ENCODE results near the gene KAT2B.

KAT2B gene

DNA sequence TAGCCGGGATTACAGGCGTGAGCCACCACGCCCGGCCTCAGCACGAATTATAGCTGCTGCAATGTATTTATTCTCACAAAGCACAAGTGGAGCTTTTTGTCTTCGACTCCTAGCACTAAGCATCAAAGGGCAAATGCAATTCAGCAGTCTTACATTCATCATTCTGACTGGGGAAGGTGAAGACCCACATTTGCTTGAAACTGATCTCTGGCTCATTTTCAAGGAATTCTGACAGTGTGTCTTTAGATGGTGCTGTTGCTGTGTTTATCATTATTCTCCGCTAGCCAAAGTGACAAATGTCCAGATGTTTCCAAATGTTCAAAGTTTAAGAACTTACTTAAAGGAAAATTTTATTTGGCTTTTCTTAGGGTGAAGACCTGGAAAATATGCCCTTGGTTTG is 89.9 kb downstream of the KAT2B start:
- no peaks in the 10 kb centered on the region for H3K9me3 ChIP-seq (ENCODE audit: control insufficient read depth, low read length)
- H3K36me3 ChIP-seq (ENCODE audit: control insufficient read depth in 1 of 2, insufficient read depth in 2 of 2, low read depth in 1 of 2, low read length in 2 of 2) = peaks cover 4 to 5% of the 10 kb centered on the region in 2 experiments
- 86% methylated on average over 7 of the region's 7 CpGs for WGBS
- H3K4me1 ChIP-seq (ENCODE audit: control insufficient read depth, insufficient read depth, low read depth, low read length) = no peaks in the 10 kb centered on the region
- H4K8ac ChIP-seq (ENCODE audit: low read length) = no peak overlapping the region
- no peak for DNase-seq
- no peak overlapping the region for H2BK15ac ChIP-seq (ENCODE audit: low read depth, poor library complexity, severe bottlenecking)
- no peak overlapping the region for H2BK12ac ChIP-seq (ENCODE audit: low read length in 2 of 2)
- no peak overlapping the region for H3K9ac ChIP-seq (ENCODE audit: low read length)
- no peaks in the 10 kb centered on the region for H3K27me3 ChIP-seq (ENCODE audit: control insufficient read depth in 1 of 2, insufficient read depth in 1 of 2, low read length in 2 of 2)
- H2BK120ac ChIP-seq (ENCODE audit: low read depth, low read length) = no peak overlapping the region
- no peak overlapping the region for H3K23ac ChIP-seq (ENCODE audit: low read length in 2 of 2)
- H3K4ac ChIP-seq (ENCODE audit: low read depth in 1 of 2, low read length in 2 of 2) = no peak overlapping the region
- H3K4me3 ChIP-seq (ENCODE audit: insufficient read depth in 1 of 2, low read depth in 1 of 2, low read length in 2 of 2) = no peak overlapping the region
- no peak overlapping the region for H3K27ac ChIP-seq (ENCODE audit: low read length, poor library complexity, severe bottlenecking)
- no peak overlapping the region for H2AFZ ChIP-seq (ENCODE audit: low read depth, low read length)
- H3K14ac ChIP-seq (ENCODE audit: low read length in 2 of 2) = no peak overlapping the region
- H3K18ac ChIP-seq (ENCODE audit: low read depth in 1 of 2, low read length in 2 of 2) = no peak overlapping the region
- H2BK5ac ChIP-seq (ENCODE audit: low read depth, low read length, poor library complexity, severe bottlenecking) = no peak overlapping the region
- no peak overlapping the region for H3K4me2 ChIP-seq (ENCODE audit: low read length, poor library complexity, severe bottlenecking)
- H2AK5ac ChIP-seq (ENCODE audit: low read length, severe bottlenecking) = no peak overlapping the region
- no peak overlapping the region for H4K91ac ChIP-seq (ENCODE audit: low read length)
- H3K79me1 ChIP-seq (replicated peaks; ENCODE audit: low read length, poor library complexity, severe bottlenecking) = no peaks in the 10 kb centered on the region

DNA sequence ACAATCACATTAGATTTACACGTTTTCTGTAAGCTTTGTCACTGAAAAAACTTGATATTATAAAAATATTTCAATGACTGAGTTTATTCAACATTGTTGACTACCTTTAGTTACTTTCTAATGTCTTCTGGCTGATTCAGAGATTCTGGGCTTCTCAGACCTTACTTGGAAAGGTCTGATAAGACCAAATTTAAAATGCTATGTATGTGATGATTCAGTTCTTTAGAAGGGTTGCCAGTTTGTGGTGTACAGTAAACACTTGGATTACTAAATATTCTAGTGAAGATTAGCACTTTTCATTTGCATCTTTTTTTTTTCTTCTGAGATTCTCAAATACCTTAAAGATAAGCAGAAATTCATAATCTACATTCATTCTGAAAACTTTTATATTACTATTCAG is 96.0 kb downstream of the KAT2B start:
- no peak overlapping the region for H3K4me2 ChIP-seq (ENCODE audit: low read length, poor library complexity, severe bottlenecking)
- no peak overlapping the region for H2BK12ac ChIP-seq (ENCODE audit: low read length in 2 of 2)
- H3K4me1 ChIP-seq (ENCODE audit: control insufficient read depth, insufficient read depth, low read depth, low read length) = no peaks in the 10 kb centered on the region
- DNase-seq = no peak
- H3K36me3 ChIP-seq (ENCODE audit: control insufficient read depth in 1 of 2, insufficient read depth in 2 of 2, low read depth in 1 of 2, low read length in 2 of 2) = peaks cover 4 to 7% of the 10 kb centered on the region in 2 experiments
- H2BK120ac ChIP-seq (ENCODE audit: low read depth, low read length) = no peak overlapping the region
- no peak overlapping the region for H3K27ac ChIP-seq (ENCODE audit: low read length, poor library complexity, severe bottlenecking)
- H3K23ac ChIP-seq (ENCODE audit: low read length in 2 of 2) = no peak overlapping the region
- no peaks in the 10 kb centered on the region for H3K9me3 ChIP-seq (ENCODE audit: control insufficient read depth, low read length)
- H3K18ac ChIP-seq (ENCODE audit: low read depth in 1 of 2, low read length in 2 of 2) = no peak overlapping the region
- H3K4me3 ChIP-seq (ENCODE audit: insufficient read depth in 1 of 2, low read depth in 1 of 2, low read length in 2 of 2) = no peak overlapping the region
- no peaks in the 10 kb centered on the region for H3K27me3 ChIP-seq (ENCODE audit: control insufficient read depth in 1 of 2, insufficient read depth in 1 of 2, low read length in 2 of 2)
- H2BK5ac ChIP-seq (ENCODE audit: low read depth, low read length, poor library complexity, severe bottlenecking) = no peak overlapping the region
- H3K4ac ChIP-seq (ENCODE audit: low read depth in 1 of 2, low read length in 2 of 2) = no peak overlapping the region
- WGBS = no CpG with 5 or more reads among the region's 1 CpG
- H4K8ac ChIP-seq (ENCODE audit: low read length) = no peak overlapping the region
- H4K91ac ChIP-seq (ENCODE audit: low read length) = no peak overlapping the region
- H3K9ac ChIP-seq (ENCODE audit: low read length) = no peak overlapping the region
- no peak overlapping the region for H2BK15ac ChIP-seq (ENCODE audit: low read depth, poor library complexity, severe bottlenecking)
- no peak overlapping the region for H2AK5ac ChIP-seq (ENCODE audit: low read length, severe bottlenecking)
- H3K14ac ChIP-seq (ENCODE audit: low read length in 2 of 2) = no peak overlapping the region
- H2AFZ ChIP-seq (ENCODE audit: low read depth, low read length) = no peak overlapping the region
- no peaks in the 10 kb centered on the region for H3K79me1 ChIP-seq (replicated peaks; ENCODE audit: low read length, poor library complexity, severe bottlenecking)

DNA sequence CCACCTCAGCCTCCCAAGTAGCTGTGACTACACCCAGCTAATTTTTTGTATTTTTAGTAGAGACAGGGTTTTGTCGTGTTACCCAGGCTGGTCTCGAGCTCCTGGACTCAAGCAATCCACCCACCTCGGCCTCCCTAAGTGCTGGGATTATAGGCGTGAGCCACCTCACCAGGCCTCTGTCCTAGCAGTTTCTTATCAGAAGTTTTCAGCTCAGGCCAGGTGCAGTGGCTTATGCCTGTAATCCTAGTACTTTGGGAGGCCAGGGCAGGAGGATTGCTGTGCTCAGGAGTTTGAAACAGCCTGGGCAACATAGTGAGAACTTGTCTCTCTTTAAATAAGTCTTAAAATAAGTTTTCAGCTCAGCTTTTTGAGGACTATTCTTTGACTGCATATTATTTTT is 97.4 kb downstream of the KAT2B start:
- 90% methylated on average over 4 of the region's 4 CpGs for WGBS
- no peak overlapping the region for H4K8ac ChIP-seq (ENCODE audit: low read length)

DNA sequence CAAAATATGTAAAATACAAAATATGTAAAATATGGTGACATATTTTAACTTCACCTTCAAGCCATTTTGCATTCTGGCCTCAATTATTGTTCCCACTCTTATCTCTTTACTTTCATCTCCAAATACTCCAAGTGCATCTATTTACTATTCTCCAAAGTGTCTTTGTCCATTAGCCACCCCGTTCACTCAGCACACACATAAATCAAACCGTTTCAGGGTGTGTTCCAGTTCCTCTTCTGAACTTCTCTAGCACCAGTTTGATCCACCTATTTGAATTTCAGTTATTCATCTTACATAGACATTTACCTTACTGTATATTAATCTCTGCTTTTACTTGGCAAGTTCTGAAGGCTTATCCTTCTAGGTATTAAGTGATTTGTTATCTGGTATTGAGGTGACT is 100.6 kb downstream of the KAT2B start:
- WGBS = 48% methylated on average over 2 of the region's 2 CpGs
- no peak overlapping the region for H2BK15ac ChIP-seq (ENCODE audit: low read depth, poor library complexity, severe bottlenecking)

More for the DNA sequence above, 97.4 kb downstream of the KAT2B start:
- peaks cover under 1% of the 10 kb centered on the region for H3K79me1 ChIP-seq (replicated peaks; ENCODE audit: low read length, poor library complexity, severe bottlenecking)
- H2BK120ac ChIP-seq (ENCODE audit: low read depth, low read length) = no peak overlapping the region
- no peak overlapping the region for H3K9ac ChIP-seq (ENCODE audit: low read length)
- H3K4me2 ChIP-seq (ENCODE audit: low read length, poor library complexity, severe bottlenecking) = no peak overlapping the region
- H2AK5ac ChIP-seq (ENCODE audit: low read length, severe bottlenecking) = no peak overlapping the region
- H3K4ac ChIP-seq (ENCODE audit: low read depth in 1 of 2, low read length in 2 of 2) = no peak overlapping the region
- no peak overlapping the region for H4K91ac ChIP-seq (ENCODE audit: low read length)
- DNase-seq = no peak
- no peak overlapping the region for H3K23ac ChIP-seq (ENCODE audit: low read length in 2 of 2)
- no peak overlapping the region for H3K4me3 ChIP-seq (ENCODE audit: insufficient read depth in 1 of 2, low read depth in 1 of 2, low read length in 2 of 2)
- no peaks in the 10 kb centered on the region for H3K4me1 ChIP-seq (ENCODE audit: control insufficient read depth, insufficient read depth, low read depth, low read length)
- H3K36me3 ChIP-seq (ENCODE audit: control insufficient read depth in 1 of 2, insufficient read depth in 2 of 2, low read depth in 1 of 2, low read length in 2 of 2) = peaks cover 4 to 7% of the 10 kb centered on the region in 2 experiments
- H2BK15ac ChIP-seq (ENCODE audit: low read depth, poor library complexity, severe bottlenecking) = no peak overlapping the region
- H3K14ac ChIP-seq (ENCODE audit: low read length in 2 of 2) = no peak overlapping the region
- H2BK5ac ChIP-seq (ENCODE audit: low read depth, low read length, poor library complexity, severe bottlenecking) = no peak overlapping the region
- no peaks in the 10 kb centered on the region for H3K27me3 ChIP-seq (ENCODE audit: control insufficient read depth in 1 of 2, insufficient read depth in 1 of 2, low read length in 2 of 2)
- H2AFZ ChIP-seq (ENCODE audit: low read depth, low read length) = no peak overlapping the region
- no peak overlapping the region for H3K18ac ChIP-seq (ENCODE audit: low read depth in 1 of 2, low read length in 2 of 2)
- no peak overlapping the region for H3K27ac ChIP-seq (ENCODE audit: low read length, poor library complexity, severe bottlenecking)
- no peaks in the 10 kb centered on the region for H3K9me3 ChIP-seq (ENCODE audit: control insufficient read depth, low read length)
- H2BK12ac ChIP-seq (ENCODE audit: low read length in 2 of 2) = no peak overlapping the region

More for the DNA sequence above, 100.6 kb downstream of the KAT2B start:
- H3K23ac ChIP-seq (ENCODE audit: low read length in 2 of 2) = no peak overlapping the region
- H4K8ac ChIP-seq (ENCODE audit: low read length) = no peak overlapping the region
- H3K9ac ChIP-seq (ENCODE audit: low read length) = no peak overlapping the region
- H3K4me3 ChIP-seq (ENCODE audit: insufficient read depth in 1 of 2, low read depth in 1 of 2, low read length in 2 of 2) = no peak overlapping the region
- H3K4me1 ChIP-seq (ENCODE audit: control insufficient read depth, insufficient read depth, low read depth, low read length) = no peaks in the 10 kb centered on the region
- no peak overlapping the region for H2BK5ac ChIP-seq (ENCODE audit: low read depth, low read length, poor library complexity, severe bottlenecking)
- no peak overlapping the region for H4K91ac ChIP-seq (ENCODE audit: low read length)
- no peak overlapping the region for H2BK12ac ChIP-seq (ENCODE audit: low read length in 2 of 2)
- no peaks in the 10 kb centered on the region for H3K9me3 ChIP-seq (ENCODE audit: control insufficient read depth, low read length)
- DNase-seq = no peak
- peaks cover 4 to 7% of the 10 kb centered on the region in 2 experiments for H3K36me3 ChIP-seq (ENCODE audit: control insufficient read depth in 1 of 2, insufficient read depth in 2 of 2, low read depth in 1 of 2, low read length in 2 of 2)
- H3K4me2 ChIP-seq (ENCODE audit: low read length, poor library complexity, severe bottlenecking) = no peak overlapping the region
- no peak overlapping the region for H3K18ac ChIP-seq (ENCODE audit: low read depth in 1 of 2, low read length in 2 of 2)
- peaks cover 2% of the 10 kb centered on the region for H3K79me1 ChIP-seq (replicated peaks; ENCODE audit: low read length, poor library complexity, severe bottlenecking)
- no peak overlapping the region for H2AK5ac ChIP-seq (ENCODE audit: low read length, severe bottlenecking)
- no peak overlapping the region for H3K27ac ChIP-seq (ENCODE audit: low read length, poor library complexity, severe bottlenecking)
- no peak overlapping the region for H3K4ac ChIP-seq (ENCODE audit: low read depth in 1 of 2, low read length in 2 of 2)
- H3K14ac ChIP-seq (ENCODE audit: low read length in 2 of 2) = no peak overlapping the region
- H2AFZ ChIP-seq (ENCODE audit: low read depth, low read length) = no peak overlapping the region
- no peaks in the 10 kb centered on the region for H3K27me3 ChIP-seq (ENCODE audit: control insufficient read depth in 1 of 2, insufficient read depth in 1 of 2, low read length in 2 of 2)
- no peak overlapping the region for H2BK120ac ChIP-seq (ENCODE audit: low read depth, low read length)
